Measurements from ENCODE around the gene SLC12A2.

- TF ChIP-seq TAF1 (IDR thresholded peaks at IDR 0.05; ENCODE audit: low read depth), result no peak
- no peak for TF ChIP-seq ZBTB7A (IDR thresholded peaks at IDR 0.05; ENCODE audit: low read depth)
- TF ChIP-seq EP300 (IDR thresholded peaks at IDR 0.05; ENCODE audit: borderline replicate concordance), result no peak
- no peak for TF ChIP-seq CREB1 (IDR thresholded peaks at IDR 0.05; ENCODE audit: low read depth)
- no peak for TF ChIP-seq RAD21 (IDR thresholded peaks at IDR 0.05; ENCODE audit: low read depth)
Observed at GRCh38 chr5:128084228-128085167, 932 bp downstream of the SLC12A2 start.

Measured in Ishikawa (cell line).